ENCODE results near the gene RPA3. TPM values are rescaled to one million over a fixed set of nuclear protein-coding genes. Genes with fewer than 3 reads are reported as not detected.

Gene RPA3
- total and polyA plus RNA-seq, 9 of the 15 experiments (the other 6 are each of a cell fraction or from before 2014, with no cell fraction given), result 68.5 to 265 (median 125) TPM

- TF ChIP-seq NR2C1 (IDR thresholded peaks at IDR 0.05) (peak; percentile 97), NR2C1 (tag; IDR thresholded peaks at IDR 0.05) (peak; percentile 97), CREB5 (CRISPR knock-in tag; IDR thresholded peaks at IDR 0.05) (no peak), ARID3B (CRISPR knock-in tag; IDR thresholded peaks at IDR 0.05; ENCODE audit: borderline replicate concordance) (no peak), ZNF239 (CRISPR knock-in tag; IDR thresholded peaks at IDR 0.05) (no peak), ARID4B (CRISPR knock-in tag; IDR thresholded peaks at IDR 0.05) (peak; percentile 98), CBX8 (IDR thresholded peaks at IDR 0.05; ENCODE audit: borderline replicate concordance, extremely low read depth, low read depth, low read length, poor library complexity, severe bottlenecking) (no peak), HLTF (IDR thresholded peaks at IDR 0.05) (peak; percentile 62; the same call in 1 of the 2 replicates), ZNF133 (CRISPR knock-in tag; IDR thresholded peaks at IDR 0.05) (no peak), MAFK (IDR thresholded peaks at IDR 0.05; ENCODE audit: low read length) (peak; percentile 8), ZNF143 (CRISPR knock-in tag; IDR thresholded peaks at IDR 0.05) (peak; percentile 73), TCF15 (CRISPR knock-in tag; IDR thresholded peaks at IDR 0.05) (no peak), MEF2A (IDR thresholded peaks at IDR 0.05; ENCODE audit: control insufficient read depth, low read depth, low read length) (no peak), BCLAF1 (IDR thresholded peaks at IDR 0.05; ENCODE audit: borderline replicate concordance in 1 of 2, control insufficient read depth in 1 of 2, low read depth in 2 of 2, low read length in 1 of 2) (no peak), FOXP1 (CRISPR knock-in tag; IDR thresholded peaks at IDR 0.05) (peak; percentile 81; the same call in 1 of the 2 replicates)
These were observed 77.9 kb downstream of the RPA3 start, which contains the start of gene UMAD1 (continued) for GRCh38 chr7:7640221-7641128.
